Renal cortical epithelial cell (primary cell): ENCODE results near the gene FAM170B. TPM values are rescaled to one million over a fixed set of nuclear protein-coding genes. Genes with fewer than 3 reads are reported as not detected.

Experiments used
- DNase-seq: peaks from one replicate; pipeline ENCODE4 v3.0.0-alpha.2; 2011; ENCODE audit warnings: low read depth
- total RNA-seq: library from RNA; depleted of rRNA; stranded (reverse); fragments of >200 nt; gene quantifications from 2 replicates; pipeline ENCODE4 v1.2.3, GENCODE V29; 2014

Gene FAM170B
- total RNA-seq, 1 donor from 2014 or later, result not detected

- no peak for DNase-seq
Measured at GRCh38 chr10:49169776-49170175, 36.0 kb upstream of the FAM170B start.

GRCh38 chr10:49168831-49169500, 35.1 kb upstream of the FAM170B start:
- DNase-seq, result no peak

GRCh38 chr10:49168171-49168540, 34.3 kb upstream of the FAM170B start:
- no peak for DNase-seq

GRCh38 chr10:49167425-49168170, 33.8 kb upstream of the FAM170B start:
- DNase-seq, result no peak

GRCh38 chr10:49166484-49167400, 32.9 kb upstream of the FAM170B start:
- no peak for DNase-seq

- no peak for DNase-seq
Measured at GRCh38 chr10:49165821-49166483, 32.1 kb upstream of the FAM170B start.

GRCh38 chr10:49165259-49165658, 31.4 kb upstream of the FAM170B start:
- DNase-seq, result no peak

GRCh38 chr10:49164559-49165188, 30.9 kb upstream of the FAM170B start:
- peak; percentile 35 for DNase-seq

GRCh38 chr10:49163741-49164140, 29.9 kb upstream of the FAM170B start:
- DNase-seq, result no peak

- no peak for DNase-seq
Measured at GRCh38 chr10:49162761-49163310, 29.0 kb upstream of the FAM170B start.

- no peak for DNase-seq
Measured at GRCh38 chr10:49162063-49162462, 28.2 kb upstream of the FAM170B start.

- DNase-seq, result peak; percentile 51
Measured at GRCh38 chr10:49161411-49161997, 27.7 kb upstream of the FAM170B start.

- DNase-seq, result no peak
Measured at GRCh38 chr10:49160814-49161213, 27.0 kb upstream of the FAM170B start.

GRCh38 chr10:49160110-49160509, 26.3 kb upstream of the FAM170B start:
- DNase-seq, result no peak

- DNase-seq, result no peak
Measured at GRCh38 chr10:49158915-49159314, 25.1 kb upstream of the FAM170B start.

- DNase-seq, result no peak
Measured at GRCh38 chr10:49158404-49158803, 24.6 kb upstream of the FAM170B start.

GRCh38 chr10:49157229-49157628, 23.4 kb upstream of the FAM170B start:
- DNase-seq, result no peak

- DNase-seq, result no peak
Measured at GRCh38 chr10:49154641-49155040, 20.8 kb upstream of the FAM170B start.

GRCh38 chr10:49153971-49154370, 20.1 kb upstream of the FAM170B start:
- peak; percentile 48 for DNase-seq

GRCh38 chr10:49153115-49153514, 19.3 kb upstream of the FAM170B start:
- DNase-seq, result no peak

GRCh38 chr10:49152663-49153062, 18.8 kb upstream of the FAM170B start:
- DNase-seq, result no peak
